GM21529 (cell line): ENCODE data around the gene UEVLD.
"Not testable (repeated sequence)": the region's sequence is repeated elsewhere in the genome, so short reads cannot be mapped to it uniquely, and the experiment has no call there.

Experiments
- ATAC-seq: cut with Tn5 transposase; IDR thresholded peaks from one replicate; pipeline ENCODE4 v1.9.1; 2021; ENCODE audit not compliant: unreplicated experiment

The UEVLD gene

GRCh38 chr11:18588297-18589252 lies at the start of gene UEVLD:
UEVLD (minus strand) TSS chr11:18588734; CDS start chr11:18588654, 80 bp downstream.
- ATAC-seq, result peak; percentile 66

GRCh38 chr11:18634140-18635032 lies 45.9 kb upstream of the UEVLD start, which contains the start of gene SPTY2D1:
SPTY2D1 (minus strand) TSS chr11:18634342; CDS start chr11:18634257, 85 bp downstream.
- peak; percentile 95 for ATAC-seq

- peak; percentile 57 for ATAC-seq
Measured at GRCh38 chr11:18633256-18634139, 45.0 kb upstream of the UEVLD start.

- ATAC-seq, result no peak
Measured at GRCh38 chr11:18632841-18633240, 44.3 kb upstream of the UEVLD start.

- ATAC-seq, result no peak
Measured at GRCh38 chr11:18624161-18624560, 35.6 kb upstream of the UEVLD start.

DNA sequence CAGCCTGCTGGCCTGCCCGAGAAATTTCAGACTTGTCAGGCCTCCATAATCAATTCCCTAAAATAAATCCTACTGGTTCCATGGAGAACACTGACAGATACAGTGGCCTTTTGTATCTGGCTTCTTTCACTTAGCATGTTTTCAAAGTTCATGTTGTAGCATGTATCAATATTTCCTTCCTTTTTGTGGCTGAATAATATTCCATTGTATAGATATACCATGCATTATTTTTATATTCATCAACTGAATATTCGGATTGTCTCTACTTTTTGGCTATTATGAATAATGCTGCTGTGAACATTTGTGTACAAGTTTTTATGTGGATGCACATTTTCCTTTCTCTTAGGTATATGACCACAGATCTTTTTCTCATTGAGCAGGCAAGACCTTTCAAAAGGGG lies 35.2 kb upstream of the UEVLD start:
- no peak for ATAC-seq

DNA sequence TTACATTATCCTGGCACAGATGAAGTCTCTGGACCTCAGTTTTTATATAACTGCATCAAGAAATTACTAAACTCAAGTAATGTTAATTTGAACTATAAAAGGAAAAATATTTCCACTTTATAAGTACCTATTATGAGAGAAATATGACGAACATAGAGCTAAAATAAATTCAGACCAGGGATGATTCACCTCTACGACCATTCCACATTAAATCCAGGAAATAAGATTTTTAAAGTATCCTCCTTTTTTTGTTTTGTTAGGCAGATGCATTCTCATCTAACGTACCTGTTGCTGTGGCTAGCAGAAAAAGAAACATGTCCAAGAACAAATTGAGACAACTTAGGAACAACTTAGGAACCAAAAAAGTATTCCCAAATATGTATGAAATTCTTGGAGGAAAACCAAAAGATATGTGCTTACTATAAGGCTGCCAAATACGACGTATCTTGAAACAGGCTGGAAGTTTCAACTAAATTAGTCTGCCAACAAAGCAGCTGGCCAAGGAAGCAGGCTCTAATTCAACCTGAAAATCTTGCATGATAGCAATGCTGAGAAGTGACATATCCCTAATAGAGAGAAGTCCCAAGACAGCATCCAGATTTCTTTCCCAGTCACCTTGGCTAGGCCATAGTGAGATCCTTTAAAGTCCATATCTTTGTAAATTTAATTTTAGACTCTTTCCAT lies 29.9 kb upstream of the UEVLD start:
- no peak for ATAC-seq

DNA sequence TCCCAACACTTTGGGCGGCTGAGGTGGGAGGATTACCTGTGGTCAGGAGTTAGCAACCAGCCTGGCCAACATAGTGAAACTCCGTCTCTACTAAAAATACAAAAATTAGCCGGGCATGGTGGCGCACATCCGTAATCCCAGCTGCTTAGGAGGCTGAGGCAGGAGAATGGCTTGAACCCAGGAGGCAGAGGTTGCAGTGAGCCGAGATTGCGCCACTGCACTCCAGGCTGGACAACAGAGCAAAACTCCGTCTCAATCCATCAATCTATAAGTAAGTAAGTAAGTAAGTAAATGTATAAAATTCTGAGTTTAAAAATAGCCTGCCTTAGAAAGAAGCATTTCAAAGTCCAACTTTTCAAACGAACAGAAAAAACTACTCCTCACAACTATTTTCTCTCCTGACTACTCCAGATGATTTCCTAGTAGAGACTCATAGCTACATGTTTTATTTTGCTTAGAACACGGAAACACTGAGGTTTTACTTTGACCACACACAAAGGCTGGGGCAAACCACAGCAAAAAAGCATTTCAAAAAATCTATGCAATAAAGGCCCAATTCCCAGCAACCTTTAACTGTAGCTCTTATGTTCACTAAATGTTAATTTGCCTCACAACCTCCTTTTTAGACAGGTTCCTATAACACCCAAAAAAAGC lies 29.3 kb upstream of the UEVLD start:
- ATAC-seq, result peak; percentile 47

GRCh38 chr11:18615628-18616392 lies 27.3 kb upstream of the UEVLD start:
- ATAC-seq, result peak; percentile 90

DNA sequence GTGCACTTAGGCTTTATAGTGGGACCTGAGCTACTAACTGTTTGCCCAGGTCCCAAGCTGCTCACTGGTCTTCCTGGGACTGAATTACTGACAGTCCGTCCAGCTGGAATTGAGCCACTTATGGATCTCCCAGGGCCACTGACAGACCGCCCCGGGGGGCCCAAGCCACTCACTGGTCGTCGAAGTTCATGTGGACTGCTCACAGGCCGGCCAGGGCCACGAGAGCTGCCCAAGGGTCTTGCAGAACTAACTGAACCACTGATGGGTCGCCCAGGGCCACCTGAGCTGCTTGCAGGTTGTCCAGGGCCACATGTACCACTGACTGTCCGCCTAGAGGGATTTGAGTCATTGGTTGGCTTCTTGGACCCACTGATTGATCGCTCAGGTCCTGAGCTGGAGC lies 26.1 kb upstream of the UEVLD start:
- ATAC-seq, result no peak

GRCh38 chr11:18612394-18612793 lies 23.9 kb upstream of the UEVLD start:
- ATAC-seq, result no peak

GRCh38 chr11:18611196-18611595 lies 22.7 kb upstream of the UEVLD start:
- no peak for ATAC-seq

GRCh38 chr11:18608376-18608775 lies 19.8 kb upstream of the UEVLD start:
- ATAC-seq, result no peak

GRCh38 chr11:18600915-18601569 lies 12.5 kb upstream of the UEVLD start:
- no peak for ATAC-seq

GRCh38 chr11:18599739-18600230 lies 11.3 kb upstream of the UEVLD start, which contains the start of gene MISFA:
MISFA (plus strand) TSS chr11:18599789; CDS start chr11:18599929, 140 bp downstream.
- no peak for ATAC-seq

DNA sequence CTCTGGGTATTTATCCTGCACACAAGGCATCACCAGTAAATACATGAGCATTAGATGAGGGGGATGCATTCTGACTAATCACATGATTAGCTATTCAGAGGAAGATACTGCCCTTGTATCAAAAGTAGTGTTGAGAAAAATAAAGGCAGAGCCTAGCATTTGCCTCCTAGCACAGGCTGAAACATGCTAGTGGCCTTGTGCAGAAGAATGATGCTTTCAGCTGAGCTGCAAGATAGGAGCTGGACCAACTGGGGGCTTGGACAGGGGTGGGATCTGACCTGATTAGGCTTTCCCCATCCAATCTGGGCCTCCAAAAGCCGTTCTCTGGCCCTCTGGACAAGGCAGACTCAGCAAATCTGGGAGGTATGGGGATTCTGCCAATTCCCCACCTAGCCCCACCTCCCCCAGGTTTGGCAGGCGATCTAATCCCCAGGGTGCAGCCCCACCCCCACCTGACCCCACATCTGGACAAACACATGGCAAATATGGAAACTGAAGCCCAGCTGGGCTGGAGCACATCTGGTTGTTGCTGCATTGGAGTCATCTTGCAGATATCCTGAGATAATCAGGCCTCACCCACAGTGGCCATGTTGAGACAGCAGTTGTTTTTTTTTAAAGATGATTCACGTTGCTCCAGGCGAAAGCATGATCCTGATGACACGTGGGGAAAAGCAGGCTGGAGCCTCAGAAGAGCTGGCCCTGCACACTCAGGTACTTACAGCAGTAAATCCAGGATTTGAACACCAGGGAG lies 6.6 kb upstream of the UEVLD start:
- ATAC-seq, result no peak

DNA sequence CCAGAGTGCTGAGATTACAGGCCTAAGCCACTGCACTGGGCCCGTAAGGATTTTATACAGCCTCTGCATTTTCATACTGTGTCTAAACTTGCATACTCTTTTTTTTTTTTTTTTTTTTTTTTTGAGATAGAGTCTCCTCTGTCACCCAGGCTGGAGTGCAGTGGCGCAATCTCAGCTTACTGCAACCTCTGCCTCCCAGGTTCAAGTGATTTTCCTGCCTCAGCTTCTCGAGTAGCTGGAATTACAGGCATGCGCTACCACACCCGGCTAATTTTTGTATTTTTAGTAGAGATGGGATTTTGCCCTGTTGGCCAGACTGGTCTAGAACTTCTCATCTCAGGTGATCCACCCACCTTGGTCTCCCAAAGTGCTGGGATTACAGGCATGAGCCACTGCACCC lies 5.6 kb upstream of the UEVLD start:
- ATAC-seq, result not testable (repeated sequence)
